H1 (cell line): ENCODE measurements around the gene ELANE. TPM values are rescaled to one million over a fixed set of nuclear protein-coding genes. Genes with fewer than 3 reads are reported as not detected.

ENCODE experiments used
- CBX5 ChIP-seq: fragments of 300-800, 300-1000 bp; sonication (generic); IDR thresholded peaks from 2 replicates; pipeline ENCODE4 v1.7.1; 2016; ENCODE audit warnings: antibody characterized with exemption, low read length, low read depth
- CHD7 ChIP-seq: fragments of 300-600 bp; sonication (generic); IDR thresholded peaks from 2 replicates; pipeline ENCODE4 v1.7.1; 2012; ENCODE audit warnings: low read length, moderate library complexity, mild to moderate bottlenecking, inconsistent platforms; ENCODE audit not compliant: insufficient replicate concordance
- EGR1 ChIP-seq: IDR thresholded peaks from 2 replicates; pipeline ENCODE4 v1.6.1; 2011; ENCODE audit warnings: low read depth, low read length, borderline replicate concordance
- FOSL1 ChIP-seq: IDR thresholded peaks from 2 replicates; pipeline ENCODE4 v1.6.1; 2011; ENCODE audit warnings: mild to moderate bottlenecking, low read depth, low read length, moderate library complexity; ENCODE audit not compliant: insufficient read depth
- PHF8 ChIP-seq: fragments of 200-600 bp; sonication (generic); conservative IDR thresholded peaks from 2 replicates; pipeline ENCODE4 v1.7.1; 2012; ENCODE audit warnings: low read depth, mild to moderate bottlenecking, inconsistent platforms, low read length, moderate library complexity
- POLR2A ChIP-seq, 2 experiments: IDR thresholded peaks; 1 replicate in 1 of 2; 2 replicates in 1 of 2; pipeline ENCODE4 v1.6.1; 2011; ENCODE audit warnings: low read depth in 2 of 2, low read length in 2 of 2, mild to moderate bottlenecking in 2 of 2; ENCODE audit errors: control extremely low read depth in 1 of 2
- POLR2AphosphoS5 ChIP-seq: IDR thresholded peaks from 2 replicates; pipeline ENCODE4 v1.6.1; 2011; ENCODE audit warnings: low read depth, low read length
- RAD21 ChIP-seq, 2 experiments: IDR thresholded peaks in 1 of 2; conservative IDR thresholded peaks in 1 of 2; 2 replicates each; pipeline ENCODE4 v1.6.1; 2011; ENCODE audit warnings: low read depth in 2 of 2, low read length in 2 of 2, improper control_type of control experiment in 1 of 2, inconsistent platforms in 1 of 2, mild to moderate bottlenecking in 1 of 2, moderate library complexity in 1 of 2
- RNF2 ChIP-seq: fragments of 200-900, 300-1000 bp; sonication (generic); IDR thresholded peaks from 2 replicates; pipeline ENCODE4 v1.7.1; 2016; ENCODE audit warnings: borderline replicate concordance, low read depth, mild to moderate bottlenecking, antibody characterized with exemption, low read length; ENCODE audit not compliant: poor library complexity, severe bottlenecking; ENCODE audit errors: missing control alignments
- RXRA ChIP-seq: IDR thresholded peaks from 2 replicates; pipeline ENCODE4 v1.6.1; 2011; ENCODE audit warnings: low read depth, mild to moderate bottlenecking, low read length, moderate library complexity; ENCODE audit not compliant: insufficient read depth
- TAF1 ChIP-seq: IDR thresholded peaks from 2 replicates; pipeline ENCODE4 v1.6.1; 2011; ENCODE audit warnings: mild to moderate bottlenecking, low read depth, low read length
- polyA plus RNA-seq, 7 experiments: library from polyadenylated mRNA; depleted of rRNA in 3 of 7; stranded (reverse) in 5 of 7; unstranded in 2 of 7; fragments of >200 nt in 5 of 7; fragments of 200-250 nt in 2 of 7; gene quantifications; 1 replicate in 5 of 7; 2 replicates in 1 of 7; 4 replicates in 1 of 7; pipeline versions ENCODE4 v1.2.1 to v1.2.3, GENCODE V29; 2011 to 2013; ENCODE audit warnings: missing spikeins in 2 of 7, mixed read lengths in 2 of 7
- total RNA-seq: library from RNA; stranded (reverse); fragmentation: NEBNext Ultra II Directional; extraction: Animal tissue kit (Norgen Biotek cat#: 25700); gene quantifications from 2 replicates; pipeline ENCODE4 v1.2.1, GENCODE V29; 2021

Gene ELANE
- total and polyA plus RNA-seq, 2 of the 8 experiments (the other 6 are each of a cell fraction or from before 2014, with no cell fraction given): not detected

GRCh38 chr19:870963-871401 is 18.9 kb downstream of the ELANE start (continued):
- no peak for TF ChIP-seq CHD7
- TF ChIP-seq RXRA: no peak
- TF ChIP-seq FOSL1: no peak
- no peak for TF ChIP-seq EGR1
- TF ChIP-seq CBX5: no peak
- TF ChIP-seq POLR2A (IDR thresholded peaks at IDR 0.05; ENCODE audit: control extremely low read depth in 1 of 2, low read depth in 2 of 2, low read length in 2 of 2): no peak
- TF ChIP-seq PHF8: no peak
- TF ChIP-seq TAF1: no peak
- no peak for TF ChIP-seq RNF2
- no peak for TF ChIP-seq RAD21 (IDR thresholded peaks at IDR 0.05 in 1 of 2, conservative IDR thresholded peaks at IDR 0.05 in 1 of 2; ENCODE audit: low read depth in 2 of 2, low read length in 2 of 2)
- TF ChIP-seq POLR2AphosphoS5: no peak
